HTR-8/SVneo (cell line): ENCODE results near the gene NXN.
"Not testable (repeated sequence)": the region's sequence is repeated elsewhere in the genome, so short reads cannot be mapped to it uniquely, and the experiment has no call there.

Source experiments
- DNase-seq: peaks from one replicate; pipeline ENCODE4 v3.0.0; 2011; ENCODE audit warnings: low spot score, mixed read lengths; ENCODE audit not compliant: insufficient read length
- FAIRE-seq: peaks from 2 replicates; lab custom pipeline; 2011; peaks lifted over from hg19 to GRCh38; lab: Jason Lieb, UNC

NXN gene

DNA sequence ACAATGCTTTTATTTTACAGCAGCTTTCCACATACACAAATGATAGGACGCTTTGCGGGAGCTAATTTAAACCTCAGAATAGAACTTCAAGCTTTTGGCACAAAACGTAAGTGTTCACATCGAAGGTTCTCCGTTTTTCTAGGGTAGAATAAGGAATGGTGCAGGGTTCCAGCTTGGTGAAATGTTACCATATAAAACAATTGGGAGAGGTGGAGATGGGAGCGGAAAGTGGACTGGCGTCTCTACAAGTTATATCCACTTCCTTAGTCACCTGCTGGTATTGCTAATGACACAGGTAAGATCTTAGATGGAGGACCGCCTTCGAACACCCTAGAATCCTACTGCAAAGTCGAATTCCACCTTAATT, 1.7 kb upstream of the NXN start:
- no peak for DNase-seq
- no peak for FAIRE-seq

DNA sequence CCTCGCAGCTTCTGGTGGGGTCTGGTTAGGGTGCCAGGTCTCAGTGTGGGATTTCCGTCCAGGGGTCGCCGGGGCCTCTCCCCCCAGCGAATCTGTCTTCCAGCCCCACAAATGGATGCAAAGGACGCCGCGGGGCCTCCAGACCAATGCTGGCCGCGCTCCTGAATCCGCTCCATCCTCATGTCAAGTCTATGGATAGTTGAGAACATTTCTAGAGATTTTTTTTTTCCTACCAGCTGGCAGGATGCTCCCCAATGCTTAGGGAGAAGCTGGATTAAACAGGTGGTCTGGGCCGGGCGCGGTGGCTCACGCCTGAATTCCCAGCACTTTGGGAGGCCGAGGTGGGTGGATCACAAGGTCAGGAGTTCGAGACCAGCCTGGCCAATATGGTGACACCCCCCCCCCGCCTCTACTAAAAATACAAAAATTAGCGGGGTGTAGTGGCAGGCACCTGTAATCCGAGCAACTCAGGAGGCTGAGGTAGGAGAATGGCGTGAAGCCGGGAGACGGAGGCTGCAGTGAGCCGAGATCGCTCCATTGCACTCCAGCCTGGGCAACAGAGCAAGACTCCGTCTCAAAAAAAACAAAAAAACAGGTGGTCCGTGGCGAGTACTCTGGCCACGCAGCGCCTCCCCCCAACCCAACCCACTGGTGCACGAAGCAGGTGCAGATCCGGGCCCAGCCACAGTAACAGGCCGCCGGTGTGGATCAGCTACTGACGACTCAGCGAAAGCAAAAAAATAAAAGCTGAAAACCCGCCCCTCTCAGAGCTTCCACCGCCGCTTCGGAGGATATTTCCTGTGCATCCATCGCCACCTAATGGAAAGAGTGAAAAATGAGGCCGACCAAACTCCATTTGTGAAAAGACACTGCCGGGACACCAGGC, 1.1 kb upstream of the NXN start:
- FAIRE-seq, result peak; percentile 81
- DNase-seq, result peak; percentile 82

DNA sequence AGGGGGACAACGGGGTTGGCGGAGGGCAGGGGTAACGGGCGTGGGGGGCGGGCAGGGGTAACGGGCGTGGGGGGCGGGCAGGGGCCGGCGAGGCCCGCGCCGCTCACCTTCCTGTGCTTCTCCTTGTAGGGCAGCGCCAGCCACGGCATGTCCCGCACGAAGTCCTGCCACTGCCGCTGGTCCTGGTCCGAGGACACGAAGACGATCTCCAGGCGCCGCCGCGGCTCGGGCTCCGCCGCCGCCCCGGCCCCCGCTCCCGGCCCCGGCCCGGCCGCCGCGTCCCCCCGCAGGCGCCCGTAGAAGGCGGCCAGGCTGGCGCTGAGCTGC, 401 bp downstream of the NXN start:
- peak; percentile 28 for FAIRE-seq
- no peak for DNase-seq

DNA sequence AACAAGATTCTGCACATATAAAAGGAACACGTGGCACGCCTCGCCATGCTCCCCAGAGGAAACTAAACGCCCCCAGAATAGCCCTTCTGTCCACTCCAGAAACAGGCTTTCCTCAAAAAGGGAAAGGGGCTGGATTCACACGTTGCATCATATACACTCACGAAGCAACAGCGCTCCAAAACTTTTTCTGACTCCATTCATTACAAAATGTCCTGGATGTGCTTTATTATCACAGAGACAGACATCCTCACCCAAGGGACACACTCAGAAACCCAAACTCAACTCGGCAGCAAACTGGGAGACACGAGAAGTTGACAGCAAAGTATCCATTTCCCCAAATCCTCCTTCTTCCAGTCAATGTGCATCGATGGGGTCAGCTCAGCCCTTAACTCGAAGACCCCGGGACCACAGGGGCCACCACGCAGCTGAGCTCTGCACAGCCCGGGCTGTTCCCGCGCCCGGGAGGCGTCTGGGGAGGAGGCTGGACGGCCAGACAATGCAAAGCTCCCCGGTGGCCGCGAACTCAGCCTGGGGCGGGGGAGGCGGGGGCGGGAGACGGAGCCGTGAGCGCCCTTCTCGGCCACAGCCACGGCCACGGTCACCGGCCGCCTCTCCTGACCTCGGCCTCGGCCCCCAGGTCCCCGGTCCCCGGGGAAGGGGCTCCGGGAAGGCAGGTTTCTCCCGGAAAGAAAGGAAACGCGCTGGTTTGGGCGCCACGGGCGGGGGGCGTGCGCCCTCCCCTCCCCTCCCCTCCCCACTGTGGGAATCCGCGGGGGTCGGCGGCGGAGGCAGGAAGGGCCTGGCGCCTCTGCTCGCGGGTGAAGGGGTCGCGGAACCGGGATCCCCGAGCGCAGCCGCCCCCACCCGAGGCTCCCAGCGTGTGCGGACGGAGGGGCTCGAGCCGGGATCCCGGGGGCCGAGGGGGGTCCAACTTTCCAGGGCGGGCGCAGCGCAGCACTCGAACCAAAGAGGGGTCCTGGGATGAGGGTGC, 1.2 kb downstream of the NXN start:
- FAIRE-seq (peak; percentile 64), DNase-seq (no peak)

DNA sequence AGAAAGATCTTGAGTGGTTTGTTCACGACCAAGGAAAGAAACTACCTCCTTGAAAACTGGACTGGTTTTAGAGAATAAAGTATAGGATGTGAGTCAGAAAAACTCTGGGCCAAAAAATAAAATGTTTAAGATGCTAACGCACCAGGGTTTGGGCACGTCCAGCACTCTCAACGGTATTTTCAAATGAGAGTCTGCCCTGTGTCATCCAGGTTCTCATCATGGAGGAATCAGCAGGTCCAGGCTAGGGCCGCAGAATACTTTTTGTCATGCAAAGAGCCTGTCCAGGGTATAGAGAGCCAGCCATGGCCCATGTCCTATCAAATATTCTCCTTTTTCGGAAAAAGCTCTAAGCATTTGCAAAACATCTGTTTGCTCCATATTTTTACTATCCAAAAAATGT, 2.4 kb downstream of the NXN start:
- DNase-seq, result no peak
- FAIRE-seq, result no peak

DNA sequence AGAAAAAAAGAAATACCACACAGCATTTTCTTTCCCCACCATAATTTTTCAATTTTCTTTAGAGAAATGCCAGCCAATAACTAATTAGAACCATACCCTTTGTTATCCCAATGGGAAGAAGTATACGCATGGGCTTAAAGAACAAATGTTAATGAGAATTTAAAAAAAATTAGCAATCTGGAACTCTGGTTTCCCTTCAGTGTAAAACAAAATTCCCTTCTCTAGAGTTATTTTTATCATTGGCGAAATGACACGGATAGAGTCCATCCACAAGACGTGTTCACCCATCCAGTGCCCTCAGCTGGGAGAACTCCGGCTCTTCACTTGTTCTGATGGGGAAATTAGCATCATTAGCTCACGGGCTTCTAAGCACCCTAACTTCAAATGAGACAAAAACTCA, 3.3 kb downstream of the NXN start:
- FAIRE-seq, result no peak
- DNase-seq, result no peak

DNA sequence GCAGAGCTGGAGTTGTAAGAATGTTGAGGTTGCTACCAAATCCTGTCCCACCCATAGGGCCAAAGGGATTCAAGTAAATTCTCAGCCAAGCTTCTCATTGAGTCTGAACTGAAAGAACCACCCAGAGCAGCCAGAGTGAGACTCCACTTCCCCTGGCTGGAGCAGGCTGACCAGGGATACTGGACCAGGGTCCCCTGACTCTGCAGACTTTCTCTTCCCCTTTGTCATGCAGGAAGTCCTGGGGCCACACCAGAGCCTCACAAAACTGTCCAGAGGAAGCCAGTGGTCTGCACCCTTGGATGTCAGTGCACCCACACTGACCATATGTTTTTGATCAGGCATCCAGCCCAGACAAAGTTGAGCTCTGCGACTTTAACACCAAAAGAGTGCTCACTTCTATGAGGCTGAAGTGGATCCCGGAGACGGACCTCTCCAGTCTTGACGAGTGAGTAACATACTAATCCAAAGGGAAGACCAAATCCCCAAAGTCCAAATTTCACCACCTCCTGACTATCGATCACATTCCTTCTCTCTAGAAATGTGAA, 4.1 kb downstream of the NXN start:
- no peak for DNase-seq

DNA sequence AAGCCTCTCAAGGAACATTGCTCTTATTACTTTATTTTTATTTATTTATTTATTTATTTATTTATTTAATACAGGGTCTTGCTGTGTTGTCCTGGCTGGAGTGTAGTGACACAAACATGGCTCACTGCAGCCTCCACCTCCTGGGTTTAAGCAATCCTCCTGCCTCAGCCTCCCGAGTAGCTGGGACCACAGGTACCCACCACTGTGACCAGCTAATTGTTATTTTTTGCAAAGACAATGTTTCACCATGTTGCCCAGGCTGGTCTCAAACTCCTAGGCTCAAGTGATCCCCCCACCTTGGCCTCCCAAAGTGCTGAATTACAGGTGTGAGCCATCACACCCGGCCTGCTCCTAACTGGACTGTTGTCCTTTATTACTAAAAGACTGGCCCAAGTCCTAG, 4.8 kb downstream of the NXN start:
- DNase-seq, result not testable (repeated sequence)

More for the DNA sequence above, 4.1 kb downstream of the NXN start:
- peak; percentile 66 for FAIRE-seq

DNA sequence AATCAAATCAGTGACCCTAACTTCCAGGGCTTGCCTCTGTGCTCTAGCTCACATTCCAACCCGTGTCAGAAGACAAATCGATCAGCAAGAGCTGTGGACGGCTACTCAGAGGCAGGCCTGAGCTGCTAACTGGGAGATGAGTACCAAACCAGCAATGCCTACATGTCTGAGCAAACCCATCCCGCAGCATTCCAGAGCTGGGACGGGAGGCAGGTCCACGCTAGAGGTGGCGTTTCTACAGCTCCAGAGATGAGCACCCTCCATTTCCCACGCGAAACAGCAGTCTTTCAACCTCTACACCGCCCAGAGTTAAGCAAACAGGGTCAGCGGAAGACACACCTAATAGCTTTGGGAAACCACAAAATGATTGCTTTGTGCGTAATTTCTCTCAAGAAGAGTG, 6.5 kb downstream of the NXN start:
- no peak for FAIRE-seq
- DNase-seq, result no peak

More for the DNA sequence above, 4.8 kb downstream of the NXN start:
- FAIRE-seq, result not testable (repeated sequence)

DNA sequence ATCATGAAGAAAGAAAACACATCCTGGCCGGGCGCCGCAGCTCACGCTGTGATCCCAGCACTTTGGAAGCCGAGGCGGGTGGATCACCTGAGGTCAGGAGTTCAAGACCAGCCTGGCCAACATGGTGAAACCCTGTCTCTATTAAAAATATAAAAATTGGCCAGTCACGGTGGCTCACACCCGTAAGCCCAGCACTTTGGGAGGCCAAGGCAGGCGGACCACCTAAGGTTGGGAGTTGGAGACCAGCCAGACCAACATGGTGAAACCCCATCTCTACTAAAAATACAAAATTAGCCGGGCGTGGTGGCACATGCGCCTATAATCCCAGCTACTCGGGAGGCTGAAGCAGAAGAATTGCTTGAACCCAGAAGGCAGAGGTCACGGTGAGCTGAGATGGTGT, 7.7 kb downstream of the NXN start:
- DNase-seq, FAIRE-seq: not testable (repeated sequence)

DNA sequence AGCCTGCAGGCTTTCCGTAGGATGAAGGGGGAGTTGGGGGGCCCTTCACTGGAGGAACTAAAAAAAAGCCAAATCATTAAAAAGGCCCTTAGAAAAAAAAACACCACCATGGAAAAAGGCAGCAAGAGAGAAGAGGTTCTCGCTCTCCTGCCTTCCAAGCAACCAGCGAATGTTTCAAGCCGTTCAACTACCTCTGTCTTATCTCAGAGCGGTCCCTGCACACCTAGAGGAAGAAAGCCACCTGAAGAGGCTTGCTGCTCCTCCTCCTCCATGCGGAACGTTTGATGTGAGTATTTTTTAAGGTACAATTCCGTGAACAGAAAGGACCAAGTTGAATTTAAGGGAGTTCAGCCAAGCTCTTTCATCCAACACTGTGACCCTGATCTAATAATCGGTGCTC, 9.2 kb downstream of the NXN start:
- no peak for FAIRE-seq

DNA sequence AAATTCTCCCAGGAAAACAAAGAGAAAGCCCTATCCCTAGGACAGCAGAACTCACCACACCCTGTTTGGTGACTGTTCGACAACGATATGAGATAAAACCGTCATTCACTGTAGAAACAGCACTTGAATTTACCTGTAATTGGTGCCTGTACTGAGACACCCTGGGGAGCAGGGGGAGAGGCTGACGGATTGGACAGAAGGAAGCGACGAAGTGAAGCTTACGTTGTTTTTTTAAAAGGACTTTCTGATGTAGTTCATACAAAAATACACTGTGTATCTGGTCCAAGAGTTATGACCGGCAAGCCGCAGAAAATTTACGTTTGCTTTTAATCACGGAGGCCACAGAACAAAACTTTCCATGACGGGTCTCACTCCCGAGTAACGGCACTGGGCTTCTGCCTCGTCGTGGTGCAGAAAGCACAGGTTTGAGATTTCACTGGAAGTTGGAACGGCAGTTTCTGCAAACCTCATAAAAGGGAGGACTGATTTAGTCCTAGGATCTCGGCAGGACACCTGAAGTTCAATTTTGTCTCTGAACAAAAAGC, 9.7 kb downstream of the NXN start:
- FAIRE-seq (no peak), DNase-seq (no peak)

More for the DNA sequence above, 9.2 kb downstream of the NXN start:
- DNase-seq, result no peak

DNA sequence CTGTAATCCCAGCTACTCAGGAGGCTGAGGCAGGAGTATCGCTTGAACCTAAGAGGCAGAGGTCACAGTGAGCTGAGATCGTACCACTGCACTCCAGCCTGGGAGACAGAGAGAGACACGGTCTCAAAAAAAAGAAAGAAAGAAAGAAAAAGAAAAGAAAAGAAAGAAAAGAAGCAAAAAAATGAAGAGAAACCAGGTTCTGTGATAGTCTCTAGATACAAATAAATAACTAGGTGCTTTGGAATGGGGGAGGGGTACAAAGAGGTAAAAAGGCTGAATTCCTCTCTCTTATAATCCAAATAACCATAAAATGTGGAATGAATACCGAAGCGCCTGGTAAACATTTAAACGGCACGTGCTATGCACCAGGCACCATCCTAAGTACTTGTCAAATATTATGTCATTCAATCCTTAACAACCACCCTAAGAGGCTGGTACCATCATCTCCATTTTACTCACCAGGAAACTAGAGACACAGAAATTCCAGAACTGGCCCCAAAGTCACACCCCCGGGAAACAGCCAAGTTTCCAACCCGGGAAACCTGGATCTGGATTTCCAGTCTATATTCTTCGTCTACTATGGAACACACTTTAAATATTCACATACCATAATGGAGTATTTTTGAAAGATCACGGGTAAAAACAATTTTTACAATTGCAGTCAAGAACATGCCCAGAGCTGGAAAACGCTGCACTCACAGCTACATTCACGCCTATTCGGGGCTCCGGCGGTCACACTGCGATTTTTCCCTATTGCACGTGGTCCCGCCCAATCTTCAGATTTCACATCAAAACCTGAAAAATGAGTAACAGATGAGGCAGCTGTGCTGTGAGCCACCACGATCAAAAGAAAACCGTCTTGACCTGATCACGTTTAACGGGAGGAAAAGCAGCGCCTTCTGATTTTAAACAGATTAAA, 10.5 kb downstream of the NXN start:
- DNase-seq (no peak), FAIRE-seq (no peak)

DNA sequence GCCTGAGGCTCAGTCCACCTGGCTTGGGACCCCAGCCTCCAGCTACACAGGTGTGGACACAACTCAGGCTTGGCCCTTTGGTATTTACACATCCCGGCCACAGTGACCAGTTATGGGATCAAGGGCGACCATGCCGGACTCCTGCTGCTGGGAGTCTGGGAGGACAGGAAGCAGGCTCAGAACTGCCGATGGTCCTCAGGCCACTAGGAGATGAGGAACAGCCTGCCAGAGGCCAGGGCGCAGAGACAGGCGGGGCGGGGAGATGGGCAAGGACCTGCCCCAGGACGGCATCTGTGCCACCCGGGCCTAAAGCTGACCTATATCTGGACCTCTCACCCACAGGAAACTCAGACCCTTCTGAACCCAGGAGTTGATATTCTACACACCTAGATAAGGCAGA, 12.5 kb downstream of the NXN start:
- FAIRE-seq (no peak), DNase-seq (no peak)

DNA sequence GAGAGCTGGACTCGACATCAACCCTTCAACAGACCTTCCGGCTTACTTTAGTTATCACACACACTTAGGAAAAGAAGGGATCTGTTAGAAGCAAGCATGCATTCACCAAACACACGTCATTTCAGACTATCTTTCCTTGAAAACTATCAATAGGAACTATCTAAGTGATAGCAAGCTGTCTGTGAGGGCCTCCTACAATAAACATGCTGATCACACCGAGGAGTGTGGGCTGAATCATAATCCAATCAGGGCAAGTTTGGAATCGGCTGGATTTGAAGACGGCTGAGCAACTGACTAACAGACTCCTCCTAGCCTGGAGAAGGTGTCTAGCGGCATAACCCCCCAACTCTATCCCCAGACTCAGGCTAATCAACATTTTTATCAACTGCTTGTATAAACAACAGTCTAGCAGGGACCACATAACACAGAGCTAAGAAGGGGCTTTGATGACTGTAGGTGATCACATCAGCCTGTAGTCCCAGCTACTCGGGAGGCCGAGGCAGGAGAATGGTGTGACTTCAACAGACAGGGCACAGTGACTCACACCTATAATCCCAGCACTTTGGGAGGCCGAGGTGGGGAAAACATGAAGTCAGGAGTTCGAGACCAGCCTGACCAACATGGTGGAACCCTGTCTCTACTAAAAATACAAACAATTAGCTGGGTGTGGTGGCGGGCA, 14.1 kb downstream of the NXN start:
- FAIRE-seq, result no peak

DNA sequence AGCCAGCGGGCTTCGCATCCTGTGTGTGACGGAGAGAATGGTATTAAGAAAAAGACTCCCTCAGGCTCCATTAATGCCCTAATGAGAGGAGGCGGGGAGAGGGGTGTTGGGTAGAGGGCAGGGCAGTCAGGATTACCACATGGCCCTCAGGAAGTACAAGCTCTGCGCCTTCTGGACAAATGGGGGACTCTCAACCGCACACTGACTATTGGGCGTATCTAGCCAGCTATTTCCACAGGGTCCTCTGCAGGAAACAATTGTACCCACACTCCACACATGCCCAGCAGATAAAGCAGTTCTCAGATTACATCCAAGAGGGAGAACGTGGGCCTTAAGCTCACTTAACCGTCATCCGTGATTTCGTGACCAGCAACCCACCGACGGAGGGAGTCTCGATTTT, 14.7 kb downstream of the NXN start:
- DNase-seq (no peak), FAIRE-seq (peak; percentile 31)

More for the DNA sequence above, 14.1 kb downstream of the NXN start:
- no peak for DNase-seq

DNA sequence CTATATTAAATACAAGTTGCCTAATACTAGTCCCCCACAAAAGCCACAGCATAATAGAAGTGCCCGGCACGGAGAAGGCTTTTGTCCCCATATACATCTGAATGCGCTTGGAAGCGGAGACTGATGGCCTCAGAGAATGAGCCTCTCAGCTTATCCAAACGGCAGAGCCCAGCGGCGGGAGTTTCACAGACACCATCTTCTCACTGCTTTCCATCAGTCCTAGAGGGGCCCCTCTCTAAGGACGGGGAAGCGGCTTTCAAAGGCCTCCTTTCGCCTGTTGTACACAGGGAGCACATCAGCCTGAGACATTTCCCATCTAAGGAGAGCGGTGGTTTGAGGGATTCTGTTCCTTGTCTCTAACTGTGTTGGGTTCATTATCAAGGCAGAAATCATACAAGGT, 16.9 kb downstream of the NXN start:
- DNase-seq (no peak), FAIRE-seq (no peak)

DNA sequence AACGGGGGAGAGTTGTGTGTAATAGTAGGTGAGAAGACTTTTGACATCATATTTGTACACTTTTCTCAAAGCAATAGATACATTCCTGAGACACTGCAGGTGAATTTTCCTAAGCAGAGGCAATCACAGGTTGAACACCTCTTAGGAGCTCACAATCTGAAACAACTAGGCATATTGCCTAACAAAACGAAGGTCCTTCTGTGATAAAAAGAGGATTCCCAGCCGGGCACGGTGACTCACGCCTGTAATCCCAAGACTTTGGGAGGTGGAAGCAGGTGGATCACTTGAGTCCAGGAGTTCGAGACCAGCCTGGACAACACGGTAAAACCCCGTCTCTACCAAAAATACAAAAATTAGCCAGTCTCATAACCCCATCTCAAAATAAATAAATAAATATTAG, 17.4 kb downstream of the NXN start:
- FAIRE-seq (no peak), DNase-seq (no peak)
